ENCODE data around the gene CHCHD5.

GRCh38 chr2:112539306-112539705 lies 45.1 kb upstream of the CHCHD5 start:
- TF ChIP-seq CTCF (IDR thresholded peaks at IDR 0.05) = no peak
- TF ChIP-seq TCF7L2 (IDR thresholded peaks at IDR 0.05; ENCODE audit: low read depth, low read length) = no peak
